Neuron (in vitro differentiated cells): Measurements from ENCODE around the gene CEP63.
A peak's percentile ranks its signal among the peaks of the same experiment; 100 is the strongest.

Source experiments
- H2AFZ ChIP-seq: one replicate; pipeline ENCODE4 v1.6.1; 2013; ENCODE audit warnings: low read depth, mild to moderate bottlenecking, inconsistent platforms, low read length, moderate library complexity
- H3K27me3 ChIP-seq: one replicate; pipeline ENCODE4 v1.6.1; 2013; ENCODE audit warnings: low read length; ENCODE audit not compliant: insufficient read depth
- H3K36me3 ChIP-seq: one replicate; pipeline ENCODE4 v1.6.1; 2013; ENCODE audit warnings: low read length; ENCODE audit not compliant: insufficient read depth
- H3K4me1 ChIP-seq: one replicate; pipeline ENCODE4 v1.6.1; 2013; ENCODE audit warnings: low read length; ENCODE audit not compliant: insufficient read depth
- H3K4me3 ChIP-seq: 2 replicates; pipeline ENCODE4 v1.5.1; 2013; ENCODE audit warnings: mild to moderate bottlenecking, low read length, moderate library complexity
- H3K9me3 ChIP-seq: one replicate; pipeline ENCODE4 v1.6.1; 2013; ENCODE audit warnings: low read length

CEP63 gene

GRCh38 chr3:134474956-134475355, 10.9 kb upstream of the CEP63 start:
- Histone ChIP-seq H2AFZ (no peak overlapping the region), H3K4me1 (no peaks in the 10 kb centered on the region), H3K9me3 (no peaks in the 10 kb centered on the region), H3K36me3 (peaks cover 34% of the 10 kb centered on the region), H3K4me3 (no peak overlapping the region), H3K27me3 (no peaks in the 10 kb centered on the region)

- Histone ChIP-seq H2AFZ (no peak overlapping the region), H3K9me3 (no peaks in the 10 kb centered on the region), H3K36me3 (peaks cover 47% of the 10 kb centered on the region), H3K27me3 (no peaks in the 10 kb centered on the region), H3K4me3 (no peak overlapping the region), H3K4me1 (no peaks in the 10 kb centered on the region)
Observed at GRCh38 chr3:134476306-134476705, 9.6 kb upstream of the CEP63 start.

DNA sequence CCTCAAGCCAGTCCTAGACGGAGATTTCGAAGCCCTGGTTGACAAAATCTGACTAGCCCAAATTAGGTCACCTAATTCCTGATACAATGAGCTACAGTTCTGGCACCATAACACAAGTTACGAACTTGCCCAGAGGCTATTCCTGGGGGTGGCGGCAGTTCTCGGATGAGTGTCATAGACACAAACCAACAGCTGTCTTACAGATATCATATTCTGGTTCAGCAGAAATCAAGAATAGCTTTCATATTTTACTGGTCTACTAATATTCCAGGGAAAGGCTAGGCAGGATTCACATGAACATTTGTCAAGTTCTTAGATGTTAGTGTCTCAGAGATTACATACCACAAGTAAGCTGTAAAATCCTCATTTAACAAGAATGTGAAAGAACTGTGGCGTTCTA, 8.9 kb upstream of the CEP63 start:
- Histone ChIP-seq H2AFZ (no peak overlapping the region), H3K4me1 (no peaks in the 10 kb centered on the region), H3K4me3 (no peak overlapping the region), H3K27me3 (no peaks in the 10 kb centered on the region), H3K36me3 (peaks cover 52% of the 10 kb centered on the region), H3K9me3 (no peaks in the 10 kb centered on the region)

GRCh38 chr3:134477938-134478337, 7.9 kb upstream of the CEP63 start:
- Histone ChIP-seq H3K4me1 (no peaks in the 10 kb centered on the region), H3K4me3 (no peak overlapping the region), H2AFZ (no peak overlapping the region), H3K36me3 (peaks cover 61% of the 10 kb centered on the region), H3K9me3 (no peaks in the 10 kb centered on the region), H3K27me3 (no peaks in the 10 kb centered on the region)

DNA sequence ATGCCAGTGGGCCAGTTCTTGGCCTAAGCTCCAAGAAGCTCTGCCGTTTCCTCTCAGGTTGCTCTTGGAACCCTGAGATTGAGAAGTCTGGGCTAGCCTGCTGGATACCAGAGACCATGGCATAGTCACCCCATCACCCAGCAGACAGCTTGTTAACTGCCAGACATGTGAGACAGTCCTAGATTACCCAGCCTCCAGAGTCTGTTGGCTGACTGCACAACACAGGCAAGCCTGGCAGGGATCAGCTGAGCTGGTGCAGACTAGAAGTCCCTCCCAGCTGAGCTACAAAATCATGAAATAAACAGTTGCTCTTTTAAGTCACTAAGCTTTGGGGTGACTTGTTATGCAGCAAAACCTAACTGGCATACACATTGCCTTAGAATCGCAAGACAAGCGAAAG, 5.3 kb upstream of the CEP63 start:
- no peak overlapping the region for H2AFZ ChIP-seq
- H3K4me3 ChIP-seq, result no peak overlapping the region
- peaks cover 6% of the 10 kb centered on the region for H3K4me1 ChIP-seq
- H3K9me3 ChIP-seq, result no peaks in the 10 kb centered on the region
- peaks cover 65% of the 10 kb centered on the region for H3K36me3 ChIP-seq
- H3K27me3 ChIP-seq, result no peaks in the 10 kb centered on the region

DNA sequence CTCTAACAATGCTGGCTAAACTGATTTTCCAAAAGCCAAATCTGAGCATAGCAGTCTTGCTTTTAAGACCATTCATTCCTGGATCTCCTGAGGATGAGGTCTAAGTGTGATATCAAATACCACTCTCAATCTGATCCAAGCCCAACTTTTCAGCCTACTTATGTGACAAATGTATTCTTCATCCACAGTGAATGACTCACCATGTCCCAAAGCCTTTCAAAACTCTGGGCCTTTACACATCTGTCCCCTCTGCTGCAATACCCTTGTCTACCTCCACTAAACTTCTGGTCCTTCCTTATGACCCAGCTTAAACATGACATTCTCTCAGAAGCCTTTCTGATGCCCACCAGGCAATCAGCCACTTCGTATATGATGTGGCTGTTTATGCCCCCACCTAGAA, 4.7 kb upstream of the CEP63 start:
- H3K9me3 ChIP-seq, result no peaks in the 10 kb centered on the region
- H3K36me3 ChIP-seq, result peaks cover 63% of the 10 kb centered on the region

DNA sequence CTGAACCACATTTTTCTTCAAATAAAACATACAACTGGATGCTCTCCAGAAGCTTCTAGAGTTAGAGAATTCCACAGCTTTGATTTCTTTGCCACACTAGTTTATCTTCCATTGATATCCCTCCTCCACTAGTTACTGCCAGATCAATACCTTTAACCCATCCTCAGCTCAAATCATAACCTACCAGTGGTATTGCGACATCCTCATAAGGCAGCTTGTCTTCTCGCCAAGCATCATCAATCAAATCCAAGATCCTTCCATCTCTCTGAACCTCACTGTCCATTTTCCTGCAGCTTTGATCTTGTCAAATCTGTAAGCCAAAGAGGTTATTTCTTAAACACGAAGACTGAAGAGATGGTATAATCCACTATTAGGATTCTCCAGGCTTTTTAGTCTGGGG, 3.2 kb upstream of the CEP63 start:
- Histone ChIP-seq H3K4me1 (peaks cover 13% of the 10 kb centered on the region), H3K27me3 (no peaks in the 10 kb centered on the region), H3K4me3 (no peak overlapping the region), H3K9me3 (no peaks in the 10 kb centered on the region), H3K36me3 (peaks cover 51% of the 10 kb centered on the region), H2AFZ (no peak overlapping the region)

More for the DNA sequence above, 4.7 kb upstream of the CEP63 start:
- Histone ChIP-seq H3K4me1 (peaks cover 6% of the 10 kb centered on the region), H3K4me3 (no peak overlapping the region), H3K27me3 (no peaks in the 10 kb centered on the region), H2AFZ (no peak overlapping the region)

DNA sequence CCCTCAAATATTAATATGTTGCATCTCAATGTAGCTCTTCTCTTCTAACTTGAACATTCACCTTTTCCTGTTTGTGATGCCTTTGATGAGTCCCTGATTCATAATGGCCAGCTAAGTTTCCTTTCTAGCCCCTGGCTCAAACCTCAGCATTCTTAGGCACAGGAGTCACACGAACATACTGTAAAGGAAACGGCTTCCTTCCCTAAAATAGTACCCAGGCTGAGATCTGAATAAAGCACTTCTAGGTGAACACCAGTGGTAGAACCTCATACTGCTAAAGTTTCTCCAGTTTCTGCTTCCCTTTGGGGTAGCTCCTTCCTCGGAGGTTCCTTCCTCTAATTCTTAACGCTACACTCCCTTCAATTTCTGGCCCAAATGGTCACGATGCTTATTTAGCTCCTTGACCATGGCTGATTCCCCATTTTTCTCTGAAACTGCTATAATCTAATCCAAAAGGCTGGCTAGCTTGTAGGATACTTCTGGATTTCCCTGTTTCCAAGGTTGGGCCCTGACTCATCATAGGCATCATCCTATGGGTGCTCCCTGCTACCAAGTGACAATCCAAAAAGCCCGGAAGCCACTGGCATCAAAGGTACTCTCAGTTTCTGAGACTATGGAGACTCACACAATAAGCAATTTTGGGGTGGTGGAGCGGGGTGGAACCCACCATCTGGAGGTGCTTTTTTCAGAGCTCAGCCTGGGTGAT, 2.5 kb upstream of the CEP63 start:
- Histone ChIP-seq H3K4me1 (peaks cover 15% of the 10 kb centered on the region), H3K9me3 (no peaks in the 10 kb centered on the region), H3K4me3 (no peak overlapping the region), H2AFZ (no peak overlapping the region), H3K36me3 (peaks cover 44% of the 10 kb centered on the region), H3K27me3 (no peaks in the 10 kb centered on the region)

DNA sequence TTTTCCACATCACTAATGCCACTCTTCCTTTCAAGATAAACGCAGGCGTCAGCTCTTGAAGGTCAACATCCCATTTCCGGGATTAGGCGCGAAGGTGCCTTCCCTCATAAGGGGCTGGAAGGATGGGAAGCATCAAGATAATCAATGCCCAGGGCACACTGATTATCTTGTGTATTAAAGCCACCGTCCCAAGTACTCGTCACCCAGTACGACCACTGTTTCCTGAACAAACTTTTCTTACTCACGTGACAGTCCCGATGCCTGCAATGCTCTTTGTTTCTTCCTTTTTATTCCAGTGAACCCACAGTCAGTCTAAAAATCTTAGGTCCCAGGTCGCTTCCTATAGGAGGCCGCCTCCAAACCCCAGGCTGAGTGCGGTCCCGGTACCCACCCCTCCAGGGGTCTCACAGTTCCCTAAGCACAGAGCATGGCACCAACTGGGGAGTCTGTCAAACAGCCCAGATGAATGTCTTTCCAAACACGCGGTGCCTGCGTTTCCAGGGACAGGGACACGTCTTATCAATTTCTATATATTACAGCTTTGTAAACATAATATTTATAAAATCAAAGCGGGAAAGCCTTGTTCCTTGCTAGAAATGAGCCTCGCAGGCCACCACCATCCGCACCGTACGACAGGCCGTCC, 661 bp upstream of the CEP63 start:
- peak overlapping the region; percentile 63 for H3K4me3 ChIP-seq
- H3K27me3 ChIP-seq, result no peaks in the 10 kb centered on the region
- peaks cover 29% of the 10 kb centered on the region for H3K36me3 ChIP-seq
- peaks cover 15% of the 10 kb centered on the region for H3K4me1 ChIP-seq
- peak overlapping the region; percentile 14 for H2AFZ ChIP-seq
- no peaks in the 10 kb centered on the region for H3K9me3 ChIP-seq

DNA sequence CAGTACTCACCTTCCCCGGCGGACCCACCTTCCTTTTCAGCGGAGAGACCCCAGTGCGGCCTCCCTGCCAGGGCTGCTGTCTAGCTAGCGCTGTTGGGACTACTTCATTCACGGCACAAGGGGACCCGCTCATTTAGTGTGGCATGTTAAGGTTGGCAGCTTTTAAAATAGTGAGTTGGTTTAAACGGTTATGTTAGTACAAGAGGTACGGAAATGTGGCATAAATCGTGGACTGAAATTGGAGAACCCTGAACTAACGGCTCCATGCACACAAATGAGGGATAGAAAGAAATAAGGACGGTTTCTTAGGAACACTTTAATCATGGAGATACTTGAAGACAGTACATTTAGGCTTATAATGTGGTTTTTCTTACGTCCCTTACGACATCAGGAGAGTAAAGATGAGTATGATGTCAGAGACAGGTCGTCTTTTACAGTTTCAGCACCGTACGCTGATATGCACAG, 752 bp downstream of the CEP63 start:
- H3K4me3 ChIP-seq, result peak overlapping the region; percentile 63
- H3K36me3 ChIP-seq, result peaks cover 15% of the 10 kb centered on the region
- no peaks in the 10 kb centered on the region for H3K27me3 ChIP-seq
- no peaks in the 10 kb centered on the region for H3K9me3 ChIP-seq
- H3K4me1 ChIP-seq, result peaks cover 15% of the 10 kb centered on the region
- peak overlapping the region; percentile 26 for H2AFZ ChIP-seq

- Histone ChIP-seq H3K36me3 (peaks cover 9% of the 10 kb centered on the region), H3K27me3 (no peaks in the 10 kb centered on the region), H3K4me3 (peak overlapping the region; percentile 63), H3K9me3 (no peaks in the 10 kb centered on the region), H2AFZ (no peak overlapping the region), H3K4me1 (peaks cover 15% of the 10 kb centered on the region)
Observed at GRCh38 chr3:134487406-134487805, 1.5 kb downstream of the CEP63 start.

DNA sequence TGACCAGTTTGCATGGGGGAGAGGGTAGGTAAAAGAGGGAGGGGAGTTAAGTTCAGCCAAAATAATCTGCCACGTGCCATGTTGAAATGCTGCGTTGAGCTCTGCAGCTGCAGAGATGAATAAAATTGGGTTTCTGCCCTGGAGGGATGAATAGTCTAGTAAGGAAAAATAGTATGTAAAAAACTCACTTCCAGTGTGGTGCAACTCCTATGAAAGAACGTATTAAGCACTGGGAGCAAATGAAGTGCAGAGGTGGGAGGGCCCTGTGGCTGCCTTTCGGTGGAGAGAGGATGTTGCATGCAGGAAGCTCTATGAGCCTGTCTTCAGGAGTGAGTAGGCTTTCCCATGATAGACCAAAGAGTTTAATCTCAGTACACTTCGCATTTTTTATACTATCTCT, 8.6 kb downstream of the CEP63 start:
- Histone ChIP-seq H3K36me3 (peaks cover 8% of the 10 kb centered on the region), H3K27me3 (no peaks in the 10 kb centered on the region), H3K4me3 (no peak overlapping the region), H2AFZ (no peak overlapping the region), H3K4me1 (no peaks in the 10 kb centered on the region), H3K9me3 (no peaks in the 10 kb centered on the region)

- Histone ChIP-seq H3K4me1 (no peaks in the 10 kb centered on the region), H3K9me3 (peaks cover 5% of the 10 kb centered on the region), H2AFZ (no peak overlapping the region), H3K4me3 (no peak overlapping the region), H3K36me3 (peaks cover 8% of the 10 kb centered on the region), H3K27me3 (no peaks in the 10 kb centered on the region)
Observed at GRCh38 chr3:134495980-134496379, 10.1 kb downstream of the CEP63 start.
